Fibroblast of lung (primary cell): Measurements from ENCODE around the gene HYAL2. TPM values are rescaled to one million over a fixed set of nuclear protein-coding genes. Genes with fewer than 3 reads are reported as not detected.
A peak's percentile ranks its signal among the peaks of the same experiment; 100 is the strongest.

Experiments used
- DNase-seq, 2 donors: peaks; one replicate each; pipeline versions ENCODE4 v3.0.0 to v3.0.0-alpha.2; 2010; ENCODE audit warnings: low read depth in 2 of 2
- H2AFZ ChIP-seq: 2 replicates; pipeline ENCODE4 v1.5.1; 2012; ENCODE audit warnings: low read length, control low read depth, inconsistent platforms
- H3K27ac ChIP-seq: 2 replicates; pipeline ENCODE4 v1.5.1; 2011; ENCODE audit warnings: low read length, control low read depth; ENCODE audit not compliant: insufficient read depth
- H3K27me3 ChIP-seq: 2 replicates; pipeline ENCODE4 v1.5.1; 2011; ENCODE audit warnings: mild to moderate bottlenecking, low read length; ENCODE audit not compliant: control insufficient read depth, insufficient read depth
- H3K36me3 ChIP-seq: 2 replicates; pipeline ENCODE4 v1.5.1; 2011; ENCODE audit warnings: low read length; ENCODE audit not compliant: control insufficient read depth, insufficient read depth
- H3K4me1 ChIP-seq: 2 replicates; pipeline ENCODE4 v1.5.1; 2011; ENCODE audit warnings: low read length; ENCODE audit not compliant: control insufficient read depth, insufficient read depth; ENCODE audit errors: extremely low read depth
- H3K4me2 ChIP-seq: 2 replicates; pipeline ENCODE4 v1.5.1; 2011; ENCODE audit warnings: low read length, control low read depth; ENCODE audit not compliant: insufficient read depth; ENCODE audit errors: extremely low read depth
- H3K4me3 ChIP-seq, 4 experiments: fragments of 200-600 bp in 1 of 4; sonication (generic) in 1 of 4; replicated peaks in 1 of 4; 2 replicates each; pipeline ENCODE4 v1.5.1; 2011 to 2016; ENCODE audit warnings: low read length in 4 of 4, low read depth in 3 of 4, mild to moderate bottlenecking in 3 of 4, control low read depth in 2 of 4, inconsistent platforms in 1 of 4, mixed read lengths in 1 of 4; ENCODE audit not compliant: insufficient read depth in 1 of 4; ENCODE audit errors: control extremely low read depth in 1 of 4
- H3K79me2 ChIP-seq: 2 replicates; pipeline ENCODE4 v1.5.1; 2012; ENCODE audit warnings: mild to moderate bottlenecking, low read length, inconsistent platforms; ENCODE audit not compliant: control insufficient read depth, insufficient read depth
- H3K9ac ChIP-seq: 2 replicates; pipeline ENCODE4 v1.5.1; 2011; ENCODE audit warnings: mild to moderate bottlenecking, low read length, control low read depth; ENCODE audit not compliant: insufficient read depth
- H3K9me3 ChIP-seq: 2 replicates; pipeline ENCODE4 v1.5.1; 2012; ENCODE audit warnings: low read depth, low read length; ENCODE audit not compliant: control insufficient read depth, insufficient read depth
- H4K20me1 ChIP-seq: 2 replicates; pipeline ENCODE4 v1.5.1; 2011; ENCODE audit warnings: low read length; ENCODE audit not compliant: control insufficient read depth, insufficient read depth; ENCODE audit errors: extremely low read depth
- EZH2 ChIP-seq: IDR thresholded peaks from 2 replicates; pipeline ENCODE4 v1.5.1; 2012; ENCODE audit warnings: low read length, control low read depth, mild to moderate bottlenecking; ENCODE audit errors: missing control alignments
- polyA plus RNA-seq, 2 donors: library from polyadenylated mRNA; depleted of rRNA in 1 of 2; stranded (reverse) in 1 of 2; unstranded in 1 of 2; fragments of >200 nt; gene quantifications; 2 replicates each; pipeline ENCODE4 v1.2.1, GENCODE V29; 2011 to 2012; ENCODE audit warnings: missing spikeins in 1 of 2
- total RNA-seq: library from RNA; depleted of rRNA; stranded (reverse); fragments of >200 nt; gene quantifications from 2 replicates; pipeline ENCODE4 v1.2.1, GENCODE V29; 2014
- TF ChIP-seq, protein P1 (sequence below), 2 donors: IDR thresholded peaks in 1 of 2; conservative IDR thresholded peaks in 1 of 2; 1 replicate in 1 of 2; 2 replicates in 1 of 2; pipeline ENCODE4 v1.5.1; 2011 to 2012; ENCODE audit warnings: low read length in 2 of 2, control low read depth in 1 of 2, inconsistent platforms in 1 of 2, low read depth in 1 of 2, mild to moderate bottlenecking in 1 of 2

The HYAL2 gene
- total and polyA plus RNA-seq, 2 donors (not counting 1 experiment from before 2014, with no cell fraction given), result 35.1 to 52.5 TPM

DNA sequence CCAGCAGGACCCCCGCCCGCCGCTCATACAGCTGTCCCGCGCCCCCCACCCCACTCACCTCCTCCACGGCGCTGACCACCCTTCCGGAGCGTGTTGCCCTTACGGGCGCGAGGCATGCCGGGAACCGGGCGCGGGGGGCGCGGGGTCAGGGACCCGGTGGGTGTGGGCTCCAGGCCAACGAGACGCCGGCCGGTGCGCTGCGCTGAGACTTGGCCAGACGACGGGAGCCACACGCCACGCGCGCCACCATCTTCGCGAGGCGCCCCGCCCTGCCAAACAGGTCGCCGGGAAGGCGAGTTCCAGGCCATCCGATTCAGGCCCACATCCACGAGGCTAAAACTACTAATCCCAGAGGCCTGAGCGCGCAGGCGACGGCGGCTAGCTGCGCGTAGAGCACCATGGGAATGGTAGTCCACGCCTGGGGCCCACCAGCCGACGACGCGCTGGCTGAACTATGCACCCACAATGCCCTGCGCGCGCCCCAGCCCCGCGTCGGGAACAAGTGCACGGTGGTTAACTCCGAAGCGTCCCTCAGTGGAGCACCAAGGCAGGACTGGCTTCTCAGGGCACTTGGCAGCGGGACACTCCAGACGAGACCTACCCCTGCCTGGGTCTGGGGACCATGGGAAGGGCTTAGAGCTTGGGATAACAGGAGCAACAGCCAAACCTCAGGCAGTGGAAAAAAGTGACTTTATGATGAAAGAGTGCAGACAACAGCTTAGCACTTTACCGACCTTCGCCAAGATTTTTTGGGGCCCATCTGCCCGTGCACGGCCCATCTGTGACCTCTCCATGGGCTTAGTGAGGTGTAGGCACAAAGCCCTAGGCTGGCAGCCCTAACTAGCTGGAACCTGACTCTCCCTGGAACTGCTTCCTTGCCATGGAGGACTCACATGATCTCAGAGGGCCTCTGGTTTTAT is 30.1 kb downstream of the HYAL2 start, which contains the start of gene IFRD2:
Gene IFRD2 (minus strand): TSS at position 271 of the 920 bp plus-strand sequence. CDS start 155 bp downstream, at position 116.
- Histone ChIP-seq H3K4me1 (peaks cover 5% of the 10 kb centered on the region), H4K20me1 (no peaks in the 10 kb centered on the region), H2AFZ (peak within 1 kb of the TSS; percentile 53), H3K4me3 (peak within 1 kb of the TSS; percentile 79 to 97 (median 93)), H3K36me3 (peaks cover 16% of the 10 kb centered on the region), H3K27ac (peak within 1 kb of the TSS; percentile 93), H3K27me3 (no peaks in the 10 kb centered on the region), H3K9me3 (no peaks in the 10 kb centered on the region), H3K79me2 (peaks cover 19% of the 10 kb centered on the region), H3K4me2 (peak within 1 kb of the TSS; percentile 99), H3K9ac (peak within 1 kb of the TSS; percentile 79)
- DNase-seq, result peak; percentile 97
- TF ChIP-seq, protein P1, sequence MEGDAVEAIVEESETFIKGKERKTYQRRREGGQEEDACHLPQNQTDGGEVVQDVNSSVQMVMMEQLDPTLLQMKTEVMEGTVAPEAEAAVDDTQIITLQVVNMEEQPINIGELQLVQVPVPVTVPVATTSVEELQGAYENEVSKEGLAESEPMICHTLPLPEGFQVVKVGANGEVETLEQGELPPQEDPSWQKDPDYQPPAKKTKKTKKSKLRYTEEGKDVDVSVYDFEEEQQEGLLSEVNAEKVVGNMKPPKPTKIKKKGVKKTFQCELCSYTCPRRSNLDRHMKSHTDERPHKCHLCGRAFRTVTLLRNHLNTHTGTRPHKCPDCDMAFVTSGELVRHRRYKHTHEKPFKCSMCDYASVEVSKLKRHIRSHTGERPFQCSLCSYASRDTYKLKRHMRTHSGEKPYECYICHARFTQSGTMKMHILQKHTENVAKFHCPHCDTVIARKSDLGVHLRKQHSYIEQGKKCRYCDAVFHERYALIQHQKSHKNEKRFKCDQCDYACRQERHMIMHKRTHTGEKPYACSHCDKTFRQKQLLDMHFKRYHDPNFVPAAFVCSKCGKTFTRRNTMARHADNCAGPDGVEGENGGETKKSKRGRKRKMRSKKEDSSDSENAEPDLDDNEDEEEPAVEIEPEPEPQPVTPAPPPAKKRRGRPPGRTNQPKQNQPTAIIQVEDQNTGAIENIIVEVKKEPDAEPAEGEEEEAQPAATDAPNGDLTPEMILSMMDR (conservative IDR thresholded peaks at IDR 0.05 in 1 of 2, IDR thresholded peaks at IDR 0.05 in 1 of 2; ENCODE audit: low read depth in 1 of 2, low read length in 2 of 2), result no peak
- TF ChIP-seq EZH2, result no peak

DNA sequence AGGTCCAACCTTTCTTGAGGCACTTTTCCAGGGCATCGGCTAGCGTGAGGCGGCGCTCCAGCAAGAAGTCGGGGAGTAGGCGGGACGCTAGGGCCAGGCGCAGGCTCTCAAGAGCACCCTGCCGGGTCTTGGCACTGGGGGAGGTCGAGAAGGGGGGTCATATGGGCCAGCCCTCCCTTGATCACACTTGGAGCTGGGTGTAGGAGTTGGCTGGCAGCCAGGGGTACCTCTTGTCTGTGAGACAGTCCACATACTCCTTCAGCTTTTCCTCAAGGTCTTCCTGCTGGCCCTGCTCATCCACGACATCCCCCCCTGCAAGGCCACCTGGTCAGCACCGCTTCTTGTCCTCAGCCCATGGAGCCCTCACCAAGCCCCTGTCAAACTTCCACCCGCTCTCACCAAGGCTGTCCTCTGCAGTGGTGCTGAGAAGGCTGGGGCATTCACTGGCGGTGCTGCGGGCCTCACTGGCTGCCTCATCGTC is 32.3 kb downstream of the HYAL2 start:
- Histone ChIP-seq H3K27ac (no peak overlapping the region), H3K27me3 (no peaks in the 10 kb centered on the region), H2AFZ (no peak overlapping the region), H3K9me3 (no peaks in the 10 kb centered on the region), H3K4me2 (no peak overlapping the region), H3K4me1 (peaks cover 5% of the 10 kb centered on the region), H4K20me1 (no peaks in the 10 kb centered on the region), H3K9ac (no peak overlapping the region), H3K79me2 (peaks cover 19% of the 10 kb centered on the region), H3K36me3 (peaks cover 14% of the 10 kb centered on the region), H3K4me3 (no peak overlapping the region)
- DNase-seq, result no peak
- TF ChIP-seq, protein P1 (conservative IDR thresholded peaks at IDR 0.05 in 1 of 2, IDR thresholded peaks at IDR 0.05 in 1 of 2; ENCODE audit: low read depth in 1 of 2, low read length in 2 of 2), result no peak
- no peak for TF ChIP-seq EZH2

DNA sequence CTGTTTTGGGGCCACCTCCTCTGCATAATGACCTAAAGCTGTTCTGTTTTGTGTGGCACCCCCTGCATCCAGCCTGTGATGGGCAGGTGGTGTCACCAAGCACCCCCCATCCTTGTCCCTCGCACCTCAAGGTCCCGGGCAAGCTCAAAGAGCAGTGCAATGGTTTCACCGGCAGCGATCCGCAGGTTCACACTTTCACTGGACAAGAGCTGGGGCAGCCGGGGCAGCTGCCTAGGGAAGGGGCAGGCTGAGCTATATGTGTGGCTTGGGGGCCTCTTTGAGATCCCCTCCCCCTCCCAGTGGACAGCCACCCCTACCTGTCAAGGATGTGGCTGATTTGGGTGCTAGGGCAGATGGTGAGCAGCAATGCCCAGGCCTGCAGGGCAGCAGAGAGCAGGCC is 33.4 kb downstream of the HYAL2 start:
- H3K9ac ChIP-seq, result no peak overlapping the region
- no peaks in the 10 kb centered on the region for H3K9me3 ChIP-seq
- H3K4me2 ChIP-seq, result no peak overlapping the region
- DNase-seq, result no peak
- H3K4me3 ChIP-seq, result no peak overlapping the region
- no peak overlapping the region for H2AFZ ChIP-seq
- TF ChIP-seq, protein P1 (conservative IDR thresholded peaks at IDR 0.05 in 1 of 2, IDR thresholded peaks at IDR 0.05 in 1 of 2; ENCODE audit: low read depth in 1 of 2, low read length in 2 of 2), result no peak
- TF ChIP-seq EZH2, result no peak
- peaks cover 14% of the 10 kb centered on the region for H3K36me3 ChIP-seq
- H3K27ac ChIP-seq, result no peak overlapping the region
- H3K4me1 ChIP-seq, result peaks cover 5% of the 10 kb centered on the region
- no peaks in the 10 kb centered on the region for H4K20me1 ChIP-seq
- peaks cover 19% of the 10 kb centered on the region for H3K79me2 ChIP-seq
- H3K27me3 ChIP-seq, result no peaks in the 10 kb centered on the region
